ENCODE results near the gene NDRG2.

GRCh38 chr14:21018286-21018685 lies 6.6 kb downstream of the NDRG2 start:
- TF ChIP-seq YY1 (IDR thresholded peaks at IDR 0.05; ENCODE audit: insufficient read depth, insufficient read length) (no peak), ZNF274 (IDR thresholded peaks at IDR 0.05; ENCODE audit: low read depth, low read length) (no peak)

Measured in NT2/D1 (cell line).